H1 (cell line): Measurements from ENCODE around the gene ABL1. TPM values are rescaled to one million over a fixed set of nuclear protein-coding genes. Genes with fewer than 3 reads are reported as not detected.

Source experiments
- CTCF ChIA-PET: fragments of 300-600 bp; sonication (Branson Sonifier 250); formaldehyde crosslinking; loops from one replicate; lab custom pipeline; 2021; ENCODE audit not compliant: partially characterized antibody; lab: Charles Lee
- POLR2A ChIA-PET: fragments of 300-600 bp; sonication (Branson Sonifier 250); formaldehyde crosslinking; loops from one replicate; lab custom pipeline; 2021; ENCODE audit warnings: inconsistent platforms; ENCODE audit not compliant: partially characterized antibody; lab: Charles Lee
- DNase-seq, 2 experiments: peaks; one replicate each; pipeline versions ENCODE4 v3.0.0 to v3.0.0-alpha.2; 2010 to 2022; ENCODE audit warnings: low spot score in 2 of 2, low read depth in 1 of 2, mixed read lengths in 1 of 2
- FAIRE-seq: peaks from 2 replicates; lab custom pipeline; 2011; peaks lifted over from hg19 to GRCh38; lab: Jason Lieb, UNC
- H2AFZ ChIP-seq: 2 replicates; pipeline ENCODE4 v1.8.1; 2012; ENCODE audit warnings: low read length, inconsistent platforms
- H2AK5ac ChIP-seq: 2 replicates; pipeline ENCODE4 v1.6.1; 2013; ENCODE audit warnings: low read depth, low read length
- H2BK120ac ChIP-seq: replicated peaks from 2 replicates; pipeline ENCODE3; 2013; ENCODE audit warnings: low read depth, low read length, inconsistent platforms
- H2BK12ac ChIP-seq: 2 replicates; pipeline ENCODE4 v1.6.1; 2013; ENCODE audit warnings: low read depth, low read length
- H2BK15ac ChIP-seq: 2 replicates; pipeline ENCODE4 v1.6.1; 2013; ENCODE audit warnings: low read length
- H2BK20ac ChIP-seq: 2 replicates; pipeline ENCODE4 v1.6.1; 2013; ENCODE audit warnings: low read length
- H2BK5ac ChIP-seq: 2 replicates; pipeline ENCODE4 v1.6.1; 2013; ENCODE audit warnings: low read depth, low read length
- H3K14ac ChIP-seq: 2 replicates; pipeline ENCODE4 v1.6.1; 2013; ENCODE audit warnings: inconsistent platforms; ENCODE audit not compliant: insufficient read length
- H3K18ac ChIP-seq: 2 replicates; pipeline ENCODE4 v1.6.1; 2013; ENCODE audit warnings: low read length; ENCODE audit errors: extremely low read depth
- H3K23ac ChIP-seq: 2 replicates; pipeline ENCODE4 v1.6.1; 2013; ENCODE audit warnings: inconsistent platforms; ENCODE audit not compliant: insufficient read length
- H3K23me2 ChIP-seq: 2 replicates; pipeline ENCODE4 v1.6.1; 2013; ENCODE audit warnings: low read depth, low read length
- H3K27ac ChIP-seq: 2 replicates; pipeline ENCODE4 v1.6.1; 2011; ENCODE audit warnings: low read depth, low read length, inconsistent platforms
- H3K27me3 ChIP-seq, 4 experiments: replicated peaks in 1 of 4; 1 replicate in 1 of 4; 2 replicates in 3 of 4; pipeline versions ENCODE4 v1.6.1 to v1.8.1; 2011 to 2013; ENCODE audit warnings: low read length in 3 of 4, mild to moderate bottlenecking in 3 of 4, inconsistent platforms in 2 of 4, mixed read lengths in 2 of 4, moderate library complexity in 1 of 4; ENCODE audit not compliant: control insufficient read depth in 3 of 4, insufficient read depth in 3 of 4; ENCODE audit errors: extremely low read depth in 1 of 4
- H3K36me3 ChIP-seq, 4 experiments: 2 replicates each; pipeline versions ENCODE4 v1.6.1 to v1.8.1; 2011 to 2013; ENCODE audit warnings: mild to moderate bottlenecking in 4 of 4, low read length in 3 of 4, moderate library complexity in 2 of 4, control low read depth in 1 of 4, inconsistent platforms in 1 of 4; ENCODE audit not compliant: insufficient read depth in 4 of 4, control insufficient read depth in 2 of 4
- H3K4ac ChIP-seq: replicated peaks from 2 replicates; pipeline ENCODE3; 2013; ENCODE audit warnings: low read length, low read depth, mixed read lengths, inconsistent platforms; ENCODE audit not compliant: insufficient read length
- H3K4me1 ChIP-seq, 4 experiments: replicated peaks in 1 of 4; 1 replicate in 1 of 4; 2 replicates in 3 of 4; pipeline versions ENCODE4 v1.6.1 to v1.8.1; 2011 to 2013; ENCODE audit warnings: low read length in 3 of 4, inconsistent platforms in 2 of 4, mixed read lengths in 1 of 4; ENCODE audit not compliant: insufficient read depth in 4 of 4, control insufficient read depth in 3 of 4
- H3K4me2 ChIP-seq, 2 experiments: 2 replicates each; pipeline versions ENCODE4 v1.6.1 to v1.8.1; 2011 to 2013; ENCODE audit warnings: low read depth in 2 of 2, low read length in 2 of 2, control low read depth in 1 of 2, inconsistent platforms in 1 of 2, mild to moderate bottlenecking in 1 of 2; ENCODE audit not compliant: insufficient read depth in 1 of 2
- H3K4me3 ChIP-seq, 4 experiments: fragments of 200-600, 300-600 bp in 1 of 4; sonication (generic), shearing (Covaris generic), sonication (Bioruptor Twin) in 1 of 4; 2 replicates each; pipeline versions ENCODE4 v1.5.1 to v1.8.1; 2011 to 2016; ENCODE audit warnings: low read length in 4 of 4, low read depth in 3 of 4, control low read depth in 2 of 4, inconsistent platforms in 2 of 4, mild to moderate bottlenecking in 2 of 4, mixed read lengths in 1 of 4, moderate library complexity in 1 of 4; ENCODE audit not compliant: insufficient read depth in 2 of 4; ENCODE audit errors: extremely low read depth in 1 of 4
- H3K56ac ChIP-seq: replicated peaks from 2 replicates; pipeline ENCODE3; 2013; ENCODE audit warnings: low read depth, mild to moderate bottlenecking, mixed read lengths, low read length, inconsistent platforms; ENCODE audit not compliant: insufficient read length
- H3K79me1 ChIP-seq: 2 replicates; pipeline ENCODE4 v1.6.1; 2013; ENCODE audit warnings: low read depth, low read length, control low read depth
- H3K79me2 ChIP-seq, 2 experiments: 2 replicates each; pipeline versions ENCODE4 v1.6.1 to v1.8.1; 2012 to 2013; ENCODE audit warnings: low read length in 2 of 2, mild to moderate bottlenecking in 2 of 2, inconsistent platforms in 1 of 2; ENCODE audit not compliant: insufficient read depth in 2 of 2, control insufficient read depth in 1 of 2
- H3K9ac ChIP-seq, 4 experiments: replicated peaks in 1 of 4; 1 replicate in 1 of 4; 2 replicates in 3 of 4; pipeline versions ENCODE4 v1.6.1 to v1.8.1; 2011 to 2013; ENCODE audit warnings: low read depth in 3 of 4, low read length in 3 of 4, control low read depth in 2 of 4, mild to moderate bottlenecking in 2 of 4, moderate library complexity in 2 of 4, inconsistent platforms in 1 of 4; ENCODE audit errors: extremely low read depth in 1 of 4
- H3K9me3 ChIP-seq, 2 experiments: 2 replicates each; pipeline versions ENCODE4 v1.6.1 to v1.8.1; 2012 to 2013; ENCODE audit warnings: mild to moderate bottlenecking in 2 of 2, moderate library complexity in 2 of 2, control low read depth in 1 of 2, inconsistent platforms in 1 of 2, low read depth in 1 of 2, low read length in 1 of 2, mixed read lengths in 1 of 2; ENCODE audit not compliant: insufficient read depth in 2 of 2
- H4K20me1 ChIP-seq, 2 experiments: replicated peaks in 1 of 2; 2 replicates each; pipeline versions ENCODE3 to v1.8.1; 2011 to 2013; ENCODE audit warnings: inconsistent platforms in 2 of 2, low read length in 2 of 2, mild to moderate bottlenecking in 1 of 2; ENCODE audit not compliant: insufficient read depth in 2 of 2, control insufficient read depth in 1 of 2
- H4K5ac ChIP-seq: 2 replicates; pipeline ENCODE4 v1.6.1; 2013; ENCODE audit warnings: low read length, low read depth, mixed read lengths, inconsistent platforms; ENCODE audit not compliant: insufficient read length
- H4K8ac ChIP-seq: 2 replicates; pipeline ENCODE4 v1.8.0; 2013; ENCODE audit warnings: mild to moderate bottlenecking, moderate library complexity, low read length, inconsistent platforms; ENCODE audit not compliant: insufficient read depth; ENCODE audit errors: extremely low read depth
- H4K91ac ChIP-seq: replicated peaks from 2 replicates; pipeline ENCODE3; 2013; ENCODE audit warnings: low read length, mixed read lengths, inconsistent platforms; ENCODE audit not compliant: insufficient read length
- CREB1 ChIP-seq: IDR thresholded peaks from 2 replicates; pipeline ENCODE4 v1.6.1; 2012; ENCODE audit warnings: inconsistent platforms
- WGBS, 2 experiments: shearing (Covaris generic) in 1 of 2; methylation state at CpG; one replicate each; pipeline versions ENCODE4 v1.1.6 to v1.1.7; 2013 to 2015; ENCODE audit warnings: low lambda C conversion rate in 2 of 2, mixed read lengths in 2 of 2, inconsistent platforms in 1 of 2, low coverage in 1 of 2, missing lambda C conversion rate in 1 of 2; ENCODE audit not compliant: insufficient replicate concordance in 2 of 2, insufficient coverage in 1 of 2, insufficient read length in 1 of 2; ENCODE audit errors: extremely low coverage in 1 of 2, missing lambda C conversion rate in 1 of 2; 5-methylcytosine and 5-hydroxymethylcytosine counted together
- polyA plus RNA-seq, 7 experiments: library from polyadenylated mRNA; depleted of rRNA in 3 of 7; stranded (reverse) in 5 of 7; unstranded in 2 of 7; fragments of >200 nt in 5 of 7; fragments of 200-250 nt in 2 of 7; gene quantifications; 1 replicate in 5 of 7; 2 replicates in 1 of 7; 4 replicates in 1 of 7; pipeline versions ENCODE4 v1.2.1 to v1.2.3, GENCODE V29; 2011 to 2013; ENCODE audit warnings: missing spikeins in 2 of 7, mixed read lengths in 2 of 7
- total RNA-seq: library from RNA; stranded (reverse); fragmentation: NEBNext Ultra II Directional; extraction: Animal tissue kit (Norgen Biotek cat#: 25700); gene quantifications from 2 replicates; pipeline ENCODE4 v1.2.1, GENCODE V29; 2021

ABL1 gene
- total and polyA plus RNA-seq, 2 of the 8 experiments (the other 6 are each of a cell fraction or from before 2014, with no cell fraction given), result 35.3 to 104 TPM

- H2BK15ac ChIP-seq, result no peak overlapping the region
- FAIRE-seq, result no peak
- no peak overlapping the region for H3K14ac ChIP-seq
- no peak overlapping the region for H3K56ac ChIP-seq
- H3K23me2 ChIP-seq, result no peaks in the 10 kb centered on the region
- CTCF ChIA-PET, result interaction anchor here (0.6 to 1.5 kb wide), 2 partner anchors 19 to 309 kb away, joined by 3 to 6 read pairs; no protein-coding TSS in a partner anchor
- 89% methylated on average over 7 of the region's 7 CpGs; no CpG with 5 or more reads in 1 of the 2 experiments for WGBS, 2 experiments
- no peak for DNase-seq
- no peaks in the 10 kb centered on the region for H4K20me1 ChIP-seq
- H4K8ac ChIP-seq, result no peak overlapping the region
- H2BK5ac ChIP-seq, result no peak overlapping the region
- peaks cover 0 to 51% of the 10 kb centered on the region in 2 experiments; a peak in 2 of 4 replicates for H3K79me2 ChIP-seq
- no peak overlapping the region for H3K27ac ChIP-seq
- H3K4me2 ChIP-seq, result no peak overlapping the region
- H2AFZ ChIP-seq, result no peak overlapping the region
- H2BK12ac ChIP-seq, result no peak overlapping the region
- POLR2A ChIA-PET, result interaction anchor here (0.9 kb wide), 1 partner anchor 11 kb away, joined by 4 read pairs; no protein-coding TSS in a partner anchor
- H2AK5ac ChIP-seq, result no peak overlapping the region
- H4K91ac ChIP-seq, result no peak overlapping the region
- no peak overlapping the region for H2BK120ac ChIP-seq
- peaks cover 10% of the 10 kb centered on the region for H3K79me1 ChIP-seq
- no peak overlapping the region for H3K4me3 ChIP-seq
- peaks cover 0 to 5% (median 0%) of the 10 kb centered on the region in 4 experiments; a peak in 1 of 8 replicates for H3K36me3 ChIP-seq
- H3K27me3 ChIP-seq, result no peaks in the 10 kb centered on the region
- no peak overlapping the region for H3K4ac ChIP-seq
- no peak overlapping the region for H3K18ac ChIP-seq
- no peak overlapping the region for H4K5ac ChIP-seq
- peaks cover 0 to 3% (median 1%) of the 10 kb centered on the region in 4 experiments; a peak in 3 of 7 replicates for H3K4me1 ChIP-seq
- no peak overlapping the region for H2BK20ac ChIP-seq
- peaks cover 10 to 11% of the 10 kb centered on the region in 2 experiments for H3K9me3 ChIP-seq
- no peak overlapping the region for H3K9ac ChIP-seq
- no peak overlapping the region for H3K23ac ChIP-seq
- no peak for TF ChIP-seq CREB1
Observed at GRCh38 chr9:130791303-130791894, 43.7 kb upstream of the ABL1 start.
